K562 (cell line): Measurements from ENCODE around the gene IPO13. TPM values are rescaled to one million over a fixed set of nuclear protein-coding genes. Genes with fewer than 3 reads are reported as not detected.

Experiments used
- ATAC-seq: fragments of 200-7000 bp; cut with Tn5 transposase; 3 replicates; pipeline ENCODE4 v1.9.1; 2020; ENCODE audit warnings: moderate library complexity
- BruUV-seq: library from RNA; stranded (reverse); fragments of 400-500 nt; replicated peaks from 2 replicates; lab custom pipeline; 2021; lab: Mats Ljungman, UMichigan
- CTCF ChIA-PET: fragments of 300-600 bp; formaldehyde crosslinking; extraction: SDS; loops from one replicate; lab custom pipeline; 2021; ENCODE audit warnings: low intra/inter-chr PET ratio; lab: Yijun Ruan, JAX
- POLR2A ChIA-PET: fragments of 300-600, 350-650 bp; sonication (Branson Sonifier 250); formaldehyde crosslinking; extraction: SDS; loops from one replicate; lab custom pipeline; 2021; ENCODE audit warnings: antibody characterized with exemption, inconsistent platforms; lab: Yijun Ruan, JAX
- DNase-seq, 4 experiments: peaks; one replicate each; pipeline versions ENCODE4 v3.0.0 to v3.0.0-alpha.2; 2011 to 2018; ENCODE audit warnings: low spot score in 3 of 4, mixed read lengths in 3 of 4; ENCODE audit errors: extremely low read depth in 1 of 4
- FAIRE-seq: peaks from 2 replicates; lab custom pipeline; 2011; peaks lifted over from hg19 to GRCh38; lab: Jason Lieb, UNC
- H2AFZ ChIP-seq: 2 replicates; pipeline ENCODE4 v1.6.0; 2011; ENCODE audit warnings: low read depth, low read length, control low read depth, inconsistent platforms
- H3K27ac ChIP-seq: fragments of 200-600 bp; 3 replicates; pipeline ENCODE4 v1.8.0; 2011; ENCODE audit warnings: low read depth, mild to moderate bottlenecking, control low read depth, inconsistent platforms, low read length, moderate library complexity, mixed read lengths; ENCODE audit errors: extremely low read depth
- H3K27me3 ChIP-seq, 2 experiments: fragments of 300-600 bp in 1 of 2; 2 replicates in 1 of 2; 3 replicates in 1 of 2; pipeline versions ENCODE4 v1.6.0 to v1.8.0; 2011; ENCODE audit warnings: inconsistent platforms in 2 of 2, low read length in 2 of 2, mild to moderate bottlenecking in 1 of 2, mixed read lengths in 1 of 2, moderate library complexity in 1 of 2; ENCODE audit not compliant: control insufficient read depth in 2 of 2, insufficient read depth in 2 of 2
- H3K36me3 ChIP-seq: fragments of 300-600 bp; 3 replicates; pipeline ENCODE4 v1.8.0; 2011; ENCODE audit warnings: mild to moderate bottlenecking, low read length, inconsistent platforms; ENCODE audit not compliant: control insufficient read depth, insufficient read depth
- H3K4me1 ChIP-seq, 2 experiments: fragments of 200-600 bp in 1 of 2; replicated peaks in 1 of 2; 2 replicates in 1 of 2; 3 replicates in 1 of 2; pipeline versions ENCODE4 v1.5.1 to v1.8.0; 2011; ENCODE audit warnings: inconsistent platforms in 2 of 2, low read length in 2 of 2, mild to moderate bottlenecking in 1 of 2, mixed read lengths in 1 of 2, moderate library complexity in 1 of 2; ENCODE audit not compliant: control insufficient read depth in 2 of 2, insufficient read depth in 2 of 2
- H3K4me2 ChIP-seq: 2 replicates; pipeline ENCODE4 v1.6.1; 2011; ENCODE audit warnings: low read length, control low read depth, inconsistent platforms, mixed read lengths; ENCODE audit not compliant: insufficient read depth
- H3K4me3 ChIP-seq: fragments of 200-600 bp; sonication (generic), shearing (Covaris generic); 2 replicates; pipeline ENCODE4 v1.5.1; 2016; ENCODE audit warnings: control low read depth, inconsistent platforms
- H3K79me2 ChIP-seq: fragments of 200-600 bp; 3 replicates; pipeline ENCODE4 v1.8.0; 2011; ENCODE audit warnings: low read length, inconsistent platforms; ENCODE audit not compliant: control insufficient read depth, insufficient read depth
- H3K9ac ChIP-seq, 2 experiments: 2 replicates each; pipeline versions ENCODE4 v1.6.0 to v1.6.1; 2011; ENCODE audit warnings: low read depth in 2 of 2, low read length in 2 of 2, control low read depth in 1 of 2, inconsistent platforms in 1 of 2, mild to moderate bottlenecking in 1 of 2, mixed read lengths in 1 of 2; ENCODE audit not compliant: insufficient read depth in 1 of 2
- H3K9me1 ChIP-seq: one replicate; pipeline ENCODE4 v1.6.0; 2011; ENCODE audit warnings: inconsistent platforms, mild to moderate bottlenecking, low read length, moderate library complexity; ENCODE audit not compliant: control insufficient read depth, insufficient read depth
- H3K9me3 ChIP-seq: replicated peaks from 2 replicates; pipeline ENCODE4 v1.5.1; 2011; ENCODE audit warnings: low read depth, low read length, inconsistent platforms; ENCODE audit not compliant: control insufficient read depth, insufficient read depth
- H4K20me1 ChIP-seq: replicated peaks from 2 replicates; pipeline ENCODE4 v1.6.1; 2011; ENCODE audit warnings: low read length, inconsistent platforms, mixed read lengths; ENCODE audit not compliant: control insufficient read depth, insufficient read depth
- RBFOX2 ChIP-seq: fragments of 200-400 bp; formaldehyde crosslinking; IDR thresholded peaks from 2 replicates; pipeline ENCODE4 v1.6.1; 2017; ENCODE audit warnings: low read depth, mild to moderate bottlenecking, low read length, moderate library complexity
- WGBS: fragments of 100-300 bp; shearing (Covaris generic); methylation state at CpG from one replicate; pipeline ENCODE4 v1.1.6; 2016; ENCODE audit warnings: low coverage, mixed read lengths; ENCODE audit not compliant: insufficient coverage; ENCODE audit errors: missing lambda C conversion rate; 5-methylcytosine and 5-hydroxymethylcytosine counted together
- in situ Hi-C: fragments of 300-500 bp; cut with MboI; formaldehyde crosslinking; loops from 4 replicates; pipeline ENCODE4 v1.15.0; 2018; ENCODE audit warnings: inconsistent platforms, mixed read lengths
- intact Hi-C: fragments of 100-400 bp; cut with micrococcal nuclease; formaldehyde crosslinking; loops from 2 replicates; pipeline ENCODE4 v1.14.2; 2022
- polyA plus RNA-seq, 8 experiments: library from polyadenylated mRNA; depleted of rRNA in 4 of 8; stranded (reverse) in 5 of 8; unstranded in 3 of 8; fragments of >200 nt; fragmentation: Nextera tagmentation in 2 of 8; fragmentation: Illumina TruSeq in 1 of 8; extraction: Ambion mirVana in 2 of 8; extraction: Trizol in 1 of 8; gene quantifications; 2 replicates each; pipeline versions ENCODE4 v1.2.1 to v1.2.3, GENCODE V29; 2011 to 2014; ENCODE audit warnings: inconsistent platforms in 1 of 8, missing spikeins in 1 of 8
- total RNA-seq, 7 experiments: library from RNA; depleted of rRNA in 6 of 7; stranded (reverse); fragments of >200 nt in 6 of 7; fragmentation: Illumina TruSeq in 2 of 7; extraction: Trizol in 2 of 7; gene quantifications; 2 replicates each; pipeline versions ENCODE4 v1.2.1 to v1.2.3, GENCODE V29; 2011 to 2021; ENCODE audit warnings: low replicate concordance in 1 of 7
- TF ChIP-seq, protein P1 (sequence below): fragments of 450-650 bp; IDR thresholded peaks from 2 replicates; pipeline ENCODE4 v1.6.1; 2016; ENCODE audit warnings: mild to moderate bottlenecking

The IPO13 gene
- total and polyA plus RNA-seq, 9 of the 15 experiments (the other 6 are each of a cell fraction or from before 2014, with no cell fraction given) = 7.0 to 30.8 (median 16.2) TPM

DNA sequence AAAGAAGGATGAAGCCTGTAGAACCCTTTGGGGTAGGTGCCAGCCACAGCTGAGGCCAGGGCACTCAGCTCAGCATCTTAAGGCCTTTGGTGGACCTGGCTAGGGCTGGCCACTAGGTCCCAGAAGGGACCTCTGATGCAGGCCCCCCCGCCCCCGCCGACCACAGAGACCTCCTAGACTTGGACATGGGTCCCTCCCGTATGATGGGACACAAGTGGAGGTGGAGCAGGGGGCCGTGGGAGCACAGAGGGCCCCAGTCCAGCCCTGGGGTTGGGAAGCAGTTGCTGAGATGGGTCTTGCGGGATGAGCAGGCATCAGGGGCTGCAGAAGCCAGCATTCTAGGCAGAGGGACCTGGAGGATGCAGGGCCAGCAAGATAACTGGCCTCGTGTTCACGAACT, 35.5 kb downstream of the IPO13 start:
- CTCF ChIA-PET = no interaction called here
- BruUV-seq = no TSS peak

More for the DNA sequence above, 35.5 kb downstream of the IPO13 start:
- in situ Hi-C loops = no loop called here
- H3K4me3 ChIP-seq = no peak overlapping the region
- intact Hi-C loops = no loop called here
- POLR2A ChIA-PET = interaction anchor here (0.8 to 1.2 kb wide), 2 partner anchors 52 to 66 kb away, joined by 3 read pairs; no protein-coding TSS in a partner anchor
- H3K9me1 ChIP-seq = peaks cover 14% of the 10 kb centered on the region
- H3K79me2 ChIP-seq = peaks cover 56% of the 10 kb centered on the region
- FAIRE-seq = no peak
- H3K36me3 ChIP-seq = peaks cover 81% of the 10 kb centered on the region; the same call in 2 of the 3 replicates
- H3K4me2 ChIP-seq = peak overlapping the region; percentile 23; the same call in 1 of the 2 replicates
- peak; percentile 13; the same call in 1 of the 2 replicates for TF ChIP-seq RBFOX2
- TF ChIP-seq, protein P1, sequence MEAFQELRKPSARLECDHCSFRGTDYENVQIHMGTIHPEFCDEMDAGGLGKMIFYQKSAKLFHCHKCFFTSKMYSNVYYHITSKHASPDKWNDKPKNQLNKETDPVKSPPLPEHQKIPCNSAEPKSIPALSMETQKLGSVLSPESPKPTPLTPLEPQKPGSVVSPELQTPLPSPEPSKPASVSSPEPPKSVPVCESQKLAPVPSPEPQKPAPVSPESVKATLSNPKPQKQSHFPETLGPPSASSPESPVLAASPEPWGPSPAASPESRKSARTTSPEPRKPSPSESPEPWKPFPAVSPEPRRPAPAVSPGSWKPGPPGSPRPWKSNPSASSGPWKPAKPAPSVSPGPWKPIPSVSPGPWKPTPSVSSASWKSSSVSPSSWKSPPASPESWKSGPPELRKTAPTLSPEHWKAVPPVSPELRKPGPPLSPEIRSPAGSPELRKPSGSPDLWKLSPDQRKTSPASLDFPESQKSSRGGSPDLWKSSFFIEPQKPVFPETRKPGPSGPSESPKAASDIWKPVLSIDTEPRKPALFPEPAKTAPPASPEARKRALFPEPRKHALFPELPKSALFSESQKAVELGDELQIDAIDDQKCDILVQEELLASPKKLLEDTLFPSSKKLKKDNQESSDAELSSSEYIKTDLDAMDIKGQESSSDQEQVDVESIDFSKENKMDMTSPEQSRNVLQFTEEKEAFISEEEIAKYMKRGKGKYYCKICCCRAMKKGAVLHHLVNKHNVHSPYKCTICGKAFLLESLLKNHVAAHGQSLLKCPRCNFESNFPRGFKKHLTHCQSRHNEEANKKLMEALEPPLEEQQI = no peak
- DNase-seq = no peak
- no peak overlapping the region for H2AFZ ChIP-seq
- H4K20me1 ChIP-seq = peaks cover 19% of the 10 kb centered on the region; the same call in 1 of the 2 replicates
- H3K27ac ChIP-seq = peak overlapping the region; percentile 16; the same call in 1 of the 3 replicates
- peaks cover 32 to 68% of the 10 kb centered on the region in 2 experiments for H3K4me1 ChIP-seq
- H3K9me3 ChIP-seq = no peaks in the 10 kb centered on the region
- WGBS = 87% methylated on average over 8 of the region's 8 CpGs
- H3K27me3 ChIP-seq = no peaks in the 10 kb centered on the region
- H3K9ac ChIP-seq = peak overlapping the region in 1 of 2 experiments; percentile 99; a peak in 2 of 4 replicates
- no peak for ATAC-seq
